Mucosa of descending colon (tissue), 3 donors: ENCODE measurements around the gene GJA3. TPM values are rescaled to one million over a fixed set of nuclear protein-coding genes. Genes with fewer than 3 reads are reported as not detected.

Experiments used
- ATAC-seq: fragments of 200-7000 bp; cut with Tn5 transposase; one replicate; pipeline ENCODE4 v1.9.1; 2020; ENCODE audit warnings: mild to moderate bottlenecking, moderate library complexity
- DNase-seq, 3 donors: peaks; one replicate each; pipeline ENCODE4 v3.0.0-alpha.2; 2020
- H3K36me3 ChIP-seq: fragments of 200-600 bp; one replicate; pipeline ENCODE4 v1.8.0; 2021; ENCODE audit warnings: low read depth, mild to moderate bottlenecking
- H3K4me1 ChIP-seq: fragments of 200-600 bp; one replicate; pipeline ENCODE4 v1.8.0; 2021; ENCODE audit warnings: low read depth, mild to moderate bottlenecking
- H3K4me3 ChIP-seq: fragments of 200-600 bp; one replicate; pipeline ENCODE4 v1.8.0; 2021; ENCODE audit warnings: mild to moderate bottlenecking
- H3K9me3 ChIP-seq: fragments of 200-600 bp; one replicate; pipeline ENCODE4 v1.8.0; 2021; ENCODE audit warnings: mild to moderate bottlenecking
- intact Hi-C, 2 donors: fragments of 100-400 bp; cut with DNase I in 1 of 2; cut with micrococcal nuclease in 1 of 2; formaldehyde crosslinking; loops; one replicate each; pipeline versions ENCODE4 v1.11.0 to v1.11.1; 2022; cut with DNase I, micrococcal nuclease
- total RNA-seq, 3 donors: library from RNA; stranded (reverse); fragmentation: NEBNext Ultra II Directional in 2 of 3; extraction: Animal tissue kit (Norgen Biotek cat#: 25700) in 2 of 3; gene quantifications; one replicate each; pipeline versions ENCODE4 v1.2.1 to v1.2.4, GENCODE V29; 2021 to 2023
- TF ChIP-seq, protein P1 (sequence below): fragments of 200-600 bp; IDR thresholded peaks from one replicate; pipeline ENCODE4 v1.8.0; 2022; ENCODE audit warnings: antibody characterized with exemption, mild to moderate bottlenecking
- donor health status: DM: no; HTN: no; CAD: no; lungs with moderate emphysema.
- donor health status: DM: no; HTN: no; CAD: no.
- donor health status: DM: no; HTN: yes; CAD: no.

GJA3 gene
- total RNA-seq, 3 donors from 2014 or later = not detected

DNA sequence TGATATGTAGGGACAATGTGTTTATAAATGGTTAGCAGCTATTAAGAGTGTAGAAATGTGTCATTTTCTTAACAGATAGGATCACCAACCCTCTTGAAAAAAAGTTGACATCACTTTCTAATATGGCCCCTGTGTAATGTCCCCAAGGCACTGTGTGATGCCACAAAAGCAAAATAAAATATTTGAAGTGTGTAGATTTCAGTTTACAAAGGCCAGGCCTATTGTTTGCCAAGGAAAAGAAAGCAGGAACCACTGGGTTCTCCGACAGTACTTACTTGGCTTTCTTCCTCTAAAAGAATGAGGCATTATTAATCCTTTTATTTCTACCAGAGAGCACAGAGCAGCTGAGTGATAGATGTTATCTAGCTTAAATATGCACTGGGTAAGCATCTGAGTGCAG, 10.5 kb upstream of the GJA3 start:
- TF ChIP-seq, protein P1, sequence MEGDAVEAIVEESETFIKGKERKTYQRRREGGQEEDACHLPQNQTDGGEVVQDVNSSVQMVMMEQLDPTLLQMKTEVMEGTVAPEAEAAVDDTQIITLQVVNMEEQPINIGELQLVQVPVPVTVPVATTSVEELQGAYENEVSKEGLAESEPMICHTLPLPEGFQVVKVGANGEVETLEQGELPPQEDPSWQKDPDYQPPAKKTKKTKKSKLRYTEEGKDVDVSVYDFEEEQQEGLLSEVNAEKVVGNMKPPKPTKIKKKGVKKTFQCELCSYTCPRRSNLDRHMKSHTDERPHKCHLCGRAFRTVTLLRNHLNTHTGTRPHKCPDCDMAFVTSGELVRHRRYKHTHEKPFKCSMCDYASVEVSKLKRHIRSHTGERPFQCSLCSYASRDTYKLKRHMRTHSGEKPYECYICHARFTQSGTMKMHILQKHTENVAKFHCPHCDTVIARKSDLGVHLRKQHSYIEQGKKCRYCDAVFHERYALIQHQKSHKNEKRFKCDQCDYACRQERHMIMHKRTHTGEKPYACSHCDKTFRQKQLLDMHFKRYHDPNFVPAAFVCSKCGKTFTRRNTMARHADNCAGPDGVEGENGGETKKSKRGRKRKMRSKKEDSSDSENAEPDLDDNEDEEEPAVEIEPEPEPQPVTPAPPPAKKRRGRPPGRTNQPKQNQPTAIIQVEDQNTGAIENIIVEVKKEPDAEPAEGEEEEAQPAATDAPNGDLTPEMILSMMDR = no peak
- H3K9me3 ChIP-seq = no peaks in the 10 kb centered on the region
- no peaks in the 10 kb centered on the region for H3K4me1 ChIP-seq
- ATAC-seq = no peak
- DNase-seq = no peak
- H3K36me3 ChIP-seq = no peaks in the 10 kb centered on the region
- intact Hi-C loops = no loop called here
- H3K4me3 ChIP-seq = no peak overlapping the region

- Histone ChIP-seq H3K4me3 (no peak overlapping the region), H3K36me3 (no peaks in the 10 kb centered on the region), H3K4me1 (no peaks in the 10 kb centered on the region), H3K9me3 (no peaks in the 10 kb centered on the region)
- TF ChIP-seq, protein P1 = no peak
- ATAC-seq = no peak
- no peak for DNase-seq
- intact Hi-C loops = no loop called here
These were observed 10.1 kb upstream of the GJA3 start for GRCh38 chr13:20170921-20171320.

DNA sequence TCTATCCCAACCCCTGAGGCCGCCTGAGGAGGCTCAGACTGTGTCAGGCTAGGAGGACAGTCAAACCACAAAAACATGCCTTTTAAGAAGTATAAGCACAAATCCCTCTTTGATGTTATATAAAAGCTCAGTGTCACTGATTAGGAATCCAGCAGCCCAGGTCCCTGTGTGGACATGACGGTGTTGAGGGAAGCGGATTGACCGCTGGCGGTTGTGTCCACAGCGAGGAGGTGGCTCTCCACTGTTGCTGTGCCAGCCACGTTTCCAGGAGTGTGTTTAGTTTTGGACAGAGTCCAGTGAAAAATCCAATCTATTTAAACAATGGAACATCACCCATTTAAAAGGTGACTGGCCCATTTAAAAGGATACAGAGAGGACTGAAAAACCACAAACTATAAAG, 7.5 kb upstream of the GJA3 start:
- H3K4me3 ChIP-seq = no peak overlapping the region
- TF ChIP-seq, protein P1 = no peak
- ATAC-seq (no peak), DNase-seq (no peak)
- no peaks in the 10 kb centered on the region for H3K9me3 ChIP-seq
- intact Hi-C loops = no loop called here
- peaks cover 2% of the 10 kb centered on the region for H3K4me1 ChIP-seq
- H3K36me3 ChIP-seq = no peaks in the 10 kb centered on the region

DNA sequence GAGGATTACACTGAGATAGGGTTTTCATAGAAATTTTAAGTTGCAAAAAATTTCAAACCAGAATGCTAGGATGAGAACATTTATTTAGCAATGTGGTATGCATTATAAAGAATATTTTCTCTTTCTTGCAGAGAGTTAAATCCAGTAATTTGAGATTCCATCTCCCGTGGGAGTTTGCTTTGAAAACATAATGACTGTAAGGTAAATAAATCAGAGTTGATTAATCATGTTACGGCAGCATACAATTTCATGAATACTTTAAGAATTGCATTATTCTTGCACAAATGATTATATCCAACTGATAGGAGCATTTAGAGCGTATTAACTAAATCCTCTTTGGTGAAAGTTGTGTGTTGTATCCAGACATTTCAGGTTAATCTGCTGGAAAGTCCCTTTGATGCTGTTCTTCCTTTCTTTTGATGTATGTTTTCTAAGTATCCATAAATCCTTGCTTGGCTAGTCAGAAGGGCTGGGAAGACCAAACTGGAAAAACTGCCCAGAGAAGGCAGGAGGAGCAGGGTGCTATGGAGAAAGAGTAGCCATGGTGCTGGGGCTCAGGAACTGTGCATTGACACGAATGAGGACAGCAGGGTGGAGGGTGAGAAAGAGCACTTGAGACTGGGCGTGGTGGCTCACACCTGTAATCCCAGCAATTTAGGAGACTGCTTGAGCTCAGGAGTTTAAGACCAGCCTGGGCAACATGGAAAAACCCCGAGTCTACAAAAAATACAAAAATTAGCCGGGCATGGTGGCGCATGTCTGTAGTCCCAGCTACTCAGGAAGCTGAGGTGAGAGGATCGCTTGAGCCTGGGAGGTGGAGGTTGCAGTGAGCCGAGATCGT, 4.8 kb upstream of the GJA3 start:
- ATAC-seq = no peak
- H3K4me1 ChIP-seq = peaks cover 12% of the 10 kb centered on the region
- no peak for DNase-seq
- no peaks in the 10 kb centered on the region for H3K9me3 ChIP-seq
- TF ChIP-seq, protein P1 = no peak
- intact Hi-C loops = no loop called here
- H3K36me3 ChIP-seq = no peaks in the 10 kb centered on the region
- H3K4me3 ChIP-seq = no peak overlapping the region

DNA sequence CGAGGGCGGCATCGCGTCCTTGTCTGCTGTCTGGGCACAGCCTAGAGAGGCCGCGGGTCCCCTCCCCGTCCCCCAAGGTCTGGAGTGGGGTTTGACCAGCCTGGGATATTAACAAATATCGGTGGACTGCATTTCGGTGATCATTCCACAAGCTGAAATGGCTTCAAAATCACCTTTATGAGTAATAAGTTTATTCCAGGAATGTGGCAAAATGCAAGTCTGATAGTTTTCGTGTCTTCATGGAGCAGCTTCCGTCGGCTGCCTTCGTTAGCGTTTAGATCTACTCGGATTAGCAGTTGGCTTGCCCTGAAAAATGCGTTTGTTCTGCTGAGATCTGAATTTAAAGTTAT, 1.1 kb upstream of the GJA3 start:
- DNase-seq = no peak
- peaks cover 19% of the 10 kb centered on the region for H3K4me1 ChIP-seq
- H3K9me3 ChIP-seq = no peaks in the 10 kb centered on the region
- no peak overlapping the region for H3K4me3 ChIP-seq
- intact Hi-C loops = no loop called here
- TF ChIP-seq, protein P1 = no peak
- no peak for ATAC-seq
- no peaks in the 10 kb centered on the region for H3K36me3 ChIP-seq
